ENCODE data around the gene GLIPR1.

- no peak for TF ChIP-seq TAF1 (IDR thresholded peaks at IDR 0.05; ENCODE audit: borderline replicate concordance, low read depth, low read length)
- TF ChIP-seq POLR2A (IDR thresholded peaks at IDR 0.05; ENCODE audit: low read depth, low read length) = no peak
Observed at GRCh38 chr12:75528272-75528671, 47.7 kb downstream of the GLIPR1 start.
